ENCODE data around the gene HAAO. TPM values are rescaled to one million over a fixed set of nuclear protein-coding genes. Genes with fewer than 3 reads are reported as not detected.

HAAO gene
- total RNA-seq, 1 donor from 2014 or later: 1.1 TPM

GRCh38 chr2:42756966-42757513 lies 35.3 kb downstream of the HAAO start:
- Histone ChIP-seq H3K36me3 (ENCODE audit: insufficient read depth, low read length) (no peaks in the 10 kb centered on the region), H3K9ac (ENCODE audit: low read length) (no peak overlapping the region), H4K20me1 (ENCODE audit: insufficient read depth, low read length) (no peaks in the 10 kb centered on the region), H3K9me3 (ENCODE audit: insufficient read depth, low read depth, low read length) (no peaks in the 10 kb centered on the region), H3K27ac (ENCODE audit: low read depth, low read length) (no peak overlapping the region), H3K4me1 (ENCODE audit: insufficient read depth, low read length) (no peaks in the 10 kb centered on the region), H3K79me2 (ENCODE audit: insufficient read depth, low read length) (no peaks in the 10 kb centered on the region), H3K4me2 (ENCODE audit: low read length) (no peak overlapping the region), H3K27me3 (ENCODE audit: insufficient read depth, low read length) (no peaks in the 10 kb centered on the region), H3K4me3 (ENCODE audit: insufficient read depth, low read depth, low read length) (no peak overlapping the region), H2AFZ (ENCODE audit: low read depth, low read length) (no peak overlapping the region)
- H3K9me3 Mint-ChIP-seq (ENCODE audit: unreplicated experiment): no peaks in the 10 kb centered on the region
- no peak for DNase-seq (ENCODE audit: low read depth)
- H3K4me1 Mint-ChIP-seq (ENCODE audit: low read depth, unreplicated experiment): peaks cover 14% of the 10 kb centered on the region
- H3K36me3 Mint-ChIP-seq (ENCODE audit: low read depth, unreplicated experiment): peaks cover 32% of the 10 kb centered on the region
- no peak for FAIRE-seq
- TF ChIP-seq CTCF (IDR thresholded peaks at IDR 0.05; ENCODE audit: insufficient read depth, low read depth, low read length) (no peak), EZH2 (IDR thresholded peaks at IDR 0.05; ENCODE audit: insufficient read depth, low read length) (no peak)
- H3K27ac Mint-ChIP-seq (ENCODE audit: unreplicated experiment): no peak overlapping the region
- peaks cover 4% of the 10 kb centered on the region for H3K27me3 Mint-ChIP-seq (ENCODE audit: low read depth, unreplicated experiment)
- H3K4me3 Mint-ChIP-seq (ENCODE audit: unreplicated experiment): no peak overlapping the region

GRCh38 chr2:42756150-42756775 lies 36.1 kb downstream of the HAAO start:
- no peak overlapping the region for H3K4me2 ChIP-seq (ENCODE audit: low read length)
- H4K20me1 ChIP-seq (ENCODE audit: insufficient read depth, low read length): no peaks in the 10 kb centered on the region
- no peak for FAIRE-seq
- no peaks in the 10 kb centered on the region for H3K27me3 ChIP-seq (ENCODE audit: insufficient read depth, low read length)
- no peak overlapping the region for H3K27ac ChIP-seq (ENCODE audit: low read depth, low read length)
- H3K4me1 Mint-ChIP-seq (ENCODE audit: low read depth, unreplicated experiment): peaks cover 14% of the 10 kb centered on the region
- H3K4me3 Mint-ChIP-seq (ENCODE audit: unreplicated experiment): no peak overlapping the region
- peaks cover 1% of the 10 kb centered on the region for H3K9me3 Mint-ChIP-seq (ENCODE audit: unreplicated experiment)
- no peak overlapping the region for H3K27ac Mint-ChIP-seq (ENCODE audit: unreplicated experiment)
- H3K4me3 ChIP-seq (ENCODE audit: insufficient read depth, low read depth, low read length): no peak overlapping the region
- H3K79me2 ChIP-seq (ENCODE audit: insufficient read depth, low read length): no peaks in the 10 kb centered on the region
- H3K9ac ChIP-seq (ENCODE audit: low read length): no peak overlapping the region
- no peak for DNase-seq (ENCODE audit: low read depth)
- H3K36me3 Mint-ChIP-seq (ENCODE audit: low read depth, unreplicated experiment): peaks cover 34% of the 10 kb centered on the region
- H3K9me3 ChIP-seq (ENCODE audit: insufficient read depth, low read depth, low read length): no peaks in the 10 kb centered on the region
- H2AFZ ChIP-seq (ENCODE audit: low read depth, low read length): no peak overlapping the region
- no peaks in the 10 kb centered on the region for H3K36me3 ChIP-seq (ENCODE audit: insufficient read depth, low read length)
- peaks cover 4% of the 10 kb centered on the region for H3K27me3 Mint-ChIP-seq (ENCODE audit: low read depth, unreplicated experiment)
- no peaks in the 10 kb centered on the region for H3K4me1 ChIP-seq (ENCODE audit: insufficient read depth, low read length)
- TF ChIP-seq CTCF (IDR thresholded peaks at IDR 0.05; ENCODE audit: insufficient read depth, low read depth, low read length) (no peak), EZH2 (IDR thresholded peaks at IDR 0.05; ENCODE audit: insufficient read depth, low read length) (no peak)
